Gastrocnemius medialis (tissue), 4 donors: ENCODE data around the gene CCDC192.

Experiments used
- POLR2A ChIP-seq, 2 donors: fragments of 450-650 bp; IDR thresholded peaks; one replicate each; pipeline ENCODE4 v1.6.1; 2017; ENCODE audit warnings: antibody characterized with exemption in 2 of 2, mild to moderate bottlenecking in 2 of 2, moderate library complexity in 2 of 2
- TF ChIP-seq, protein P1 (sequence below), 5 experiments: fragments of 450-650 bp in 3 of 5; fragments of 200-600 bp in 2 of 5; sonication (generic) in 2 of 5; IDR thresholded peaks in 4 of 5; conservative IDR thresholded peaks in 1 of 5; 1 replicate in 4 of 5; 2 replicates in 1 of 5; pipeline ENCODE4 v1.5.1; 2016 to 2019; ENCODE audit warnings: antibody characterized with exemption in 5 of 5, mild to moderate bottlenecking in 3 of 5, moderate library complexity in 3 of 5

- TF ChIP-seq, protein P1, sequence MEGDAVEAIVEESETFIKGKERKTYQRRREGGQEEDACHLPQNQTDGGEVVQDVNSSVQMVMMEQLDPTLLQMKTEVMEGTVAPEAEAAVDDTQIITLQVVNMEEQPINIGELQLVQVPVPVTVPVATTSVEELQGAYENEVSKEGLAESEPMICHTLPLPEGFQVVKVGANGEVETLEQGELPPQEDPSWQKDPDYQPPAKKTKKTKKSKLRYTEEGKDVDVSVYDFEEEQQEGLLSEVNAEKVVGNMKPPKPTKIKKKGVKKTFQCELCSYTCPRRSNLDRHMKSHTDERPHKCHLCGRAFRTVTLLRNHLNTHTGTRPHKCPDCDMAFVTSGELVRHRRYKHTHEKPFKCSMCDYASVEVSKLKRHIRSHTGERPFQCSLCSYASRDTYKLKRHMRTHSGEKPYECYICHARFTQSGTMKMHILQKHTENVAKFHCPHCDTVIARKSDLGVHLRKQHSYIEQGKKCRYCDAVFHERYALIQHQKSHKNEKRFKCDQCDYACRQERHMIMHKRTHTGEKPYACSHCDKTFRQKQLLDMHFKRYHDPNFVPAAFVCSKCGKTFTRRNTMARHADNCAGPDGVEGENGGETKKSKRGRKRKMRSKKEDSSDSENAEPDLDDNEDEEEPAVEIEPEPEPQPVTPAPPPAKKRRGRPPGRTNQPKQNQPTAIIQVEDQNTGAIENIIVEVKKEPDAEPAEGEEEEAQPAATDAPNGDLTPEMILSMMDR (IDR thresholded peaks at IDR 0.05 in 4 of 5, conservative IDR thresholded peaks at IDR 0.05 in 1 of 5), result no peak
- no peak for TF ChIP-seq POLR2A (IDR thresholded peaks at IDR 0.05)
Measured at GRCh38 chr5:127957701-127958239, 254.6 kb downstream of the CCDC192 start.
